Muscle layer of duodenum (tissue), 2 donors: ENCODE results near the gene FAM8A1.

Source experiments
- H3K27ac ChIP-seq: one replicate; pipeline ENCODE4 v1.7.0; 2013; ENCODE audit warnings: mild to moderate bottlenecking, low read length
- H3K27me3 ChIP-seq: one replicate; pipeline ENCODE4 v1.7.0; 2013; ENCODE audit warnings: low read depth, mild to moderate bottlenecking, control low read depth, low read length
- H3K36me3 ChIP-seq, 2 donors: one replicate each; pipeline ENCODE4 v1.7.0; 2013; ENCODE audit warnings: low read length in 2 of 2, control low read depth in 1 of 2, mild to moderate bottlenecking in 1 of 2; ENCODE audit not compliant: insufficient read depth in 2 of 2, control insufficient read depth in 1 of 2
- H3K4me1 ChIP-seq, 2 donors: one replicate each; pipeline ENCODE4 v1.7.0; 2013; ENCODE audit warnings: low read length in 2 of 2, mild to moderate bottlenecking in 2 of 2, control low read depth in 1 of 2, moderate library complexity in 1 of 2; ENCODE audit not compliant: insufficient read depth in 2 of 2, control insufficient read depth in 1 of 2
- H3K4me3 ChIP-seq, 2 donors: one replicate each; pipeline ENCODE4 v1.7.0; 2013; ENCODE audit warnings: low read length in 2 of 2, low read depth in 1 of 2, mild to moderate bottlenecking in 1 of 2
- H3K9me3 ChIP-seq, 2 donors: one replicate each; pipeline ENCODE4 v1.7.0; 2013; ENCODE audit warnings: low read length in 2 of 2, control low read depth in 1 of 2, mild to moderate bottlenecking in 1 of 2; ENCODE audit not compliant: control insufficient read depth in 1 of 2
- donor health status: healthy.

Gene FAM8A1

GRCh38 chr6:17606606-17607005, 6.5 kb downstream of the FAM8A1 start:
- Histone ChIP-seq H3K9me3 (no peaks in the 10 kb centered on the region), H3K27me3 (no peaks in the 10 kb centered on the region), H3K4me1 (peaks cover 0 to 9% of the 10 kb centered on the region in 2 donors), H3K4me3 (no peak overlapping the region), H3K36me3 (peaks cover 0 to 33% of the 10 kb centered on the region in 2 donors), H3K27ac (no peak overlapping the region)

- H3K27ac ChIP-seq: no peak overlapping the region
- no peaks in the 10 kb centered on the region for H3K4me1 ChIP-seq
- H3K27me3 ChIP-seq: no peaks in the 10 kb centered on the region
- H3K9me3 ChIP-seq: no peaks in the 10 kb centered on the region
- no peak overlapping the region for H3K4me3 ChIP-seq
- H3K36me3 ChIP-seq: peaks cover 3 to 16% of the 10 kb centered on the region in 2 donors
Observed at GRCh38 chr6:17610835-17611234, 10.7 kb downstream of the FAM8A1 start.

- peaks cover 3 to 17% of the 10 kb centered on the region in 2 donors for H3K36me3 ChIP-seq
Observed at GRCh38 chr6:17612048-17612447, 11.9 kb downstream of the FAM8A1 start.

GRCh38 chr6:17615794-17616193, 15.7 kb downstream of the FAM8A1 start:
- no peaks in the 10 kb centered on the region for H3K4me1 ChIP-seq
- no peak overlapping the region for H3K4me3 ChIP-seq
- H3K36me3 ChIP-seq: peaks cover 3 to 13% of the 10 kb centered on the region in 2 donors
- H3K27ac ChIP-seq: no peak overlapping the region
- no peaks in the 10 kb centered on the region for H3K27me3 ChIP-seq
- no peaks in the 10 kb centered on the region for H3K9me3 ChIP-seq

More at GRCh38 chr6:17612048-17612447, 11.9 kb downstream of the FAM8A1 start:
- H3K4me3 ChIP-seq: no peak overlapping the region
- no peaks in the 10 kb centered on the region for H3K9me3 ChIP-seq
- H3K27ac ChIP-seq: no peak overlapping the region
- H3K4me1 ChIP-seq: no peaks in the 10 kb centered on the region
- no peaks in the 10 kb centered on the region for H3K27me3 ChIP-seq

- Histone ChIP-seq H3K27me3 (no peaks in the 10 kb centered on the region), H3K4me3 (no peak overlapping the region), H3K36me3 (peaks cover 6 to 36% of the 10 kb centered on the region in 2 donors), H3K9me3 (no peaks in the 10 kb centered on the region), H3K4me1 (no peaks in the 10 kb centered on the region), H3K27ac (no peak overlapping the region)
Observed at GRCh38 chr6:17621003-17621402, 20.9 kb downstream of the FAM8A1 start.

- no peak overlapping the region for H3K4me3 ChIP-seq
- no peaks in the 10 kb centered on the region for H3K27me3 ChIP-seq
- H3K36me3 ChIP-seq: peaks cover 14 to 36% of the 10 kb centered on the region in 2 donors
- H3K4me1 ChIP-seq: no peaks in the 10 kb centered on the region
- no peaks in the 10 kb centered on the region for H3K9me3 ChIP-seq
- H3K27ac ChIP-seq: no peak overlapping the region
Observed at GRCh38 chr6:17622144-17622543, 22.0 kb downstream of the FAM8A1 start.

- Histone ChIP-seq H3K9me3 (no peaks in the 10 kb centered on the region), H3K27ac (no peak overlapping the region), H3K36me3 (peaks cover 31 to 43% of the 10 kb centered on the region in 2 donors), H3K4me1 (peaks cover 0 to 4% of the 10 kb centered on the region in 2 donors), H3K4me3 (no peak overlapping the region), H3K27me3 (no peaks in the 10 kb centered on the region)
Observed at GRCh38 chr6:17624396-17624795, 24.3 kb downstream of the FAM8A1 start.

- Histone ChIP-seq H3K9me3 (no peaks in the 10 kb centered on the region), H3K27me3 (no peaks in the 10 kb centered on the region), H3K4me3 (no peak overlapping the region), H3K36me3 (peaks cover 39 to 50% of the 10 kb centered on the region in 2 donors), H3K4me1 (peaks cover 0 to 4% of the 10 kb centered on the region in 2 donors), H3K27ac (no peak overlapping the region)
Observed at GRCh38 chr6:17628873-17629272, 28.8 kb downstream of the FAM8A1 start.

GRCh38 chr6:17629824-17630510, 29.9 kb downstream of the FAM8A1 start:
- Histone ChIP-seq H3K27me3 (no peaks in the 10 kb centered on the region), H3K4me1 (peaks cover 0 to 4% of the 10 kb centered on the region in 2 donors), H3K27ac (no peak overlapping the region), H3K36me3 (peaks cover 39 to 40% of the 10 kb centered on the region in 2 donors), H3K9me3 (no peaks in the 10 kb centered on the region), H3K4me3 (no peak overlapping the region)

GRCh38 chr6:17630511-17631073, 30.5 kb downstream of the FAM8A1 start:
- Histone ChIP-seq H3K4me1 (peaks cover 0 to 4% of the 10 kb centered on the region in 2 donors), H3K27me3 (no peaks in the 10 kb centered on the region), H3K9me3 (no peaks in the 10 kb centered on the region), H3K36me3 (peaks cover 37 to 38% of the 10 kb centered on the region in 2 donors), H3K4me3 (no peak overlapping the region), H3K27ac (no peak overlapping the region)

- no peak overlapping the region for H3K4me3 ChIP-seq
- H3K27ac ChIP-seq: no peak overlapping the region
- peaks cover 30 to 49% of the 10 kb centered on the region in 2 donors for H3K36me3 ChIP-seq
- peaks cover 0 to 4% of the 10 kb centered on the region in 2 donors for H3K4me1 ChIP-seq
- H3K27me3 ChIP-seq: no peaks in the 10 kb centered on the region
- no peaks in the 10 kb centered on the region for H3K9me3 ChIP-seq
Observed at GRCh38 chr6:17632934-17633333, 32.8 kb downstream of the FAM8A1 start.
